K562 (cell line): ENCODE results near the gene AP3B2. TPM values are rescaled to one million over a fixed set of nuclear protein-coding genes. Genes with fewer than 3 reads are reported as not detected.

Experiments
- GABPB2 ChIP-seq: fragments of 250-450 bp; sonication (Bioruptor Pico); conservative IDR thresholded peaks from 2 replicates; pipeline ENCODE4 v1.5.1; 2021; ENCODE audit warnings: mild to moderate bottlenecking
- IRF1 ChIP-seq: sonication (generic); formaldehyde crosslinking; IDR thresholded peaks from 2 replicates; pipeline ENCODE4 v1.8.0; 2022; ENCODE audit warnings: missing genetic modification reagents, mild to moderate bottlenecking, borderline replicate concordance
- KLF16 ChIP-seq: IDR thresholded peaks from 2 replicates; pipeline ENCODE4 v1.6.1; 2016; ENCODE audit warnings: antibody characterized with exemption
- NFE2L1 ChIP-seq: fragments of 450-650 bp; IDR thresholded peaks from 2 replicates; pipeline ENCODE4 v1.6.1; 2016; ENCODE audit warnings: missing genetic modification characterization, low read depth, mild to moderate bottlenecking, missing compliant biosample characterization, moderate library complexity, borderline replicate concordance
- NFIC ChIP-seq: fragments of 450-650 bp; IDR thresholded peaks from 2 replicates; pipeline ENCODE4 v1.6.1; 2017; ENCODE audit warnings: mild to moderate bottlenecking, inconsistent platforms
- NKRF ChIP-seq: fragments of 450-650 bp; IDR thresholded peaks from 2 replicates; pipeline ENCODE4 v1.6.1; 2016; ENCODE audit warnings: borderline replicate concordance
- PATZ1 ChIP-seq: fragments of 250-450 bp; sonication (Bioruptor Pico); IDR thresholded peaks from 2 replicates; pipeline ENCODE4 v1.5.0; 2020; ENCODE audit warnings: mild to moderate bottlenecking, borderline replicate concordance
- POLR2B ChIP-seq: fragments of 450-650 bp; IDR thresholded peaks from 2 replicates; pipeline ENCODE4 v1.6.1; 2018; ENCODE audit warnings: low read depth; ENCODE audit not compliant: partially characterized antibody
- RB1 ChIP-seq: fragments of 450-650 bp; IDR thresholded peaks from 2 replicates; pipeline ENCODE4 v1.6.1; 2017; ENCODE audit warnings: low read depth, mild to moderate bottlenecking
- SRSF3 ChIP-seq: fragments of 200-400 bp; formaldehyde crosslinking; IDR thresholded peaks from 2 replicates; pipeline ENCODE4 v1.6.1; 2016; ENCODE audit warnings: mild to moderate bottlenecking, low read length, moderate library complexity; ENCODE audit not compliant: insufficient read depth
- ZBTB49 ChIP-seq: sonication (generic); formaldehyde crosslinking; IDR thresholded peaks from 2 replicates; pipeline ENCODE4 v1.8.0; 2022; ENCODE audit warnings: missing genetic modification reagents, mild to moderate bottlenecking, borderline replicate concordance
- ZNF175 ChIP-seq: fragments of 200-800 bp; sonication (Bioruptor generic); IDR thresholded peaks from 2 replicates; pipeline ENCODE4 v1.6.1; 2016; ENCODE audit warnings: low read depth, mild to moderate bottlenecking, missing genetic modification characterization, missing compliant biosample characterization
- ZNF277 ChIP-seq: fragments of 250-450 bp; sonication (Bioruptor Pico); IDR thresholded peaks from 2 replicates; pipeline ENCODE4 v1.8.0; 2022; ENCODE audit warnings: inconsistent platforms, mild to moderate bottlenecking, moderate library complexity, borderline replicate concordance
- ZNF639 ChIP-seq, 2 experiments: fragments of 200-800 bp in 1 of 2; sonication (Bioruptor generic) in 1 of 2; sonication (generic) in 1 of 2; formaldehyde crosslinking in 1 of 2; IDR thresholded peaks in 1 of 2; conservative IDR thresholded peaks in 1 of 2; 2 replicates each; pipeline versions ENCODE4 v1.5.0 to v1.6.1; 2016 to 2020; ENCODE audit warnings: missing compliant biosample characterization in 1 of 2, missing genetic modification characterization in 1 of 2, missing genetic modification reagents in 1 of 2
- ZNF764 ChIP-seq: fragments of 250-450 bp; sonication (Bioruptor Pico); IDR thresholded peaks from 2 replicates; pipeline ENCODE4 v1.4.0; 2020; ENCODE audit warnings: low read depth, mild to moderate bottlenecking, moderate library complexity
- polyA plus RNA-seq, 8 experiments: library from polyadenylated mRNA; depleted of rRNA in 4 of 8; stranded (reverse) in 5 of 8; unstranded in 3 of 8; fragments of >200 nt; fragmentation: Nextera tagmentation in 2 of 8; fragmentation: Illumina TruSeq in 1 of 8; extraction: Ambion mirVana in 2 of 8; extraction: Trizol in 1 of 8; gene quantifications; 2 replicates each; pipeline versions ENCODE4 v1.2.1 to v1.2.3, GENCODE V29; 2011 to 2014; ENCODE audit warnings: inconsistent platforms in 1 of 8, missing spikeins in 1 of 8
- total RNA-seq, 7 experiments: library from RNA; depleted of rRNA in 6 of 7; stranded (reverse); fragments of >200 nt in 6 of 7; fragmentation: Illumina TruSeq in 2 of 7; extraction: Trizol in 2 of 7; gene quantifications; 2 replicates each; pipeline versions ENCODE4 v1.2.1 to v1.2.3, GENCODE V29; 2011 to 2021; ENCODE audit warnings: low replicate concordance in 1 of 7

Gene AP3B2
- total and polyA plus RNA-seq, 9 of the 15 experiments (the other 6 are each of a cell fraction or from before 2014, with no cell fraction given) = 0.03 to 0.15 (median 0.10) TPM; not detected in 2

- 0 out of 2 replicates have a peak, but pooled peaks have one; percentile 79 for TF ChIP-seq ZBTB49
- no peak for TF ChIP-seq PATZ1 (CRISPR knock-in tag)
- TF ChIP-seq POLR2B = no peak
- TF ChIP-seq NFE2L1 (tag) = no peak
- TF ChIP-seq NKRF = no peak
- TF ChIP-seq SRSF3 = no peak
- TF ChIP-seq ZNF764 (CRISPR knock-in tag) = no peak
- TF ChIP-seq ZNF175 (CRISPR knock-in tag) = peak; percentile 17; the same call in 1 of the 2 replicates
- no peak for TF ChIP-seq KLF16
- peak; percentile 62; the same call in 1 of the 2 replicates for TF ChIP-seq NFIC
- TF ChIP-seq ZNF277 (CRISPR knock-in tag) = no peak
- no peak for TF ChIP-seq GABPB2 (CRISPR knock-in tag)
- TF ChIP-seq ZNF639 (CRISPR knock-in tag; conservative IDR thresholded peaks at IDR 0.05 in 1 of 2, IDR thresholded peaks at IDR 0.05 in 1 of 2) = peak in 1 of 2 experiments; percentile 92; a peak in 2 of 4 replicates
- TF ChIP-seq IRF1 (CRISPR knock-in tag) = peak; percentile 78
- peak; percentile 56; the same call in 1 of the 2 replicates for TF ChIP-seq RB1
Observed at GRCh38 chr15:82647045-82647834, 62.4 kb downstream of the AP3B2 start, which contains the start of gene CPEB1 (continued).
